AG04449 (cell line): ENCODE measurements around the gene CAV1.

Source experiments
- CTCF ChIA-PET: fragments of 350-600 bp; formaldehyde crosslinking; extraction: SDS; loops from one replicate; lab custom pipeline; 2021; ENCODE audit warnings: antibody characterized with exemption; lab: Yijun Ruan, JAX
- POLR2A ChIA-PET: fragments of 400-600, 350-600 bp; formaldehyde crosslinking; extraction: SDS; loops from one replicate; lab custom pipeline; 2020; ENCODE audit warnings: antibody characterized with exemption, inconsistent platforms; lab: Yijun Ruan, JAX
- DNase-seq: peaks from one replicate; pipeline ENCODE4 v3.0.0-alpha.2; 2010; ENCODE audit warnings: low read depth, low spot score
- H3K4me3 ChIP-seq: 2 replicates; pipeline ENCODE4 v1.5.1; 2011; ENCODE audit warnings: low read depth, mild to moderate bottlenecking, control low read depth, low read length
- CTCF ChIP-seq: IDR thresholded peaks from one replicate; pipeline ENCODE4 v1.5.1; 2011; ENCODE audit warnings: mild to moderate bottlenecking, moderate library complexity, low read length, control low read depth, inconsistent platforms; ENCODE audit not compliant: insufficient read depth; ENCODE audit errors: missing control alignments

The CAV1 gene

GRCh38 chr7:116592041-116592355, 67.2 kb downstream of the CAV1 start:
- ChIA-PET CTCF (interaction anchor here (0.7 to 9.4 kb wide), 70 partner anchors 9 to 457 kb away, joined by 3 to 353 read pairs (median 6); partner anchors contain the start of gene CAV2), POLR2A (interaction anchor here (0.9 to 1.2 kb wide), 3 partner anchors 45 to 80 kb away, joined by 3 to 4 read pairs (median 3); partner anchors contain the start of gene MET)
- TF ChIP-seq CTCF: no peak
- H3K4me3 ChIP-seq: no peak overlapping the region
- no peak for DNase-seq

- no peak for DNase-seq
- ChIA-PET CTCF (interaction anchor here (0.7 to 9.4 kb wide), 58 partner anchors 10 to 458 kb away, joined by 3 to 353 read pairs (median 6); partner anchors contain the start of gene CAV2), POLR2A (interaction anchor here (0.9 to 1.2 kb wide), 3 partner anchors 45 to 79 kb away, joined by 3 to 4 read pairs (median 3); partner anchors contain the start of gene MET)
- TF ChIP-seq CTCF: no peak
- no peak overlapping the region for H3K4me3 ChIP-seq
These were observed 67.6 kb downstream of the CAV1 start for GRCh38 chr7:116592445-116592844.

- POLR2A ChIA-PET: no interaction called here
- CTCF ChIA-PET: interaction anchor here (1.0 to 9.4 kb wide), 22 partner anchors 9 to 422 kb away, joined by 3 to 353 read pairs (median 7); partner anchors contain the start of gene MET
- H3K4me3 ChIP-seq: no peak overlapping the region
- no peak for DNase-seq
- TF ChIP-seq CTCF: no peak
These were observed 68.7 kb downstream of the CAV1 start for GRCh38 chr7:116593359-116594075.

GRCh38 chr7:116595063-116595462, 70.2 kb downstream of the CAV1 start:
- DNase-seq: no peak
- no peak for TF ChIP-seq CTCF

GRCh38 chr7:116597384-116597783, 72.5 kb downstream of the CAV1 start:
- H3K4me3 ChIP-seq: no peak overlapping the region
- no peak for DNase-seq
- CTCF ChIA-PET: interaction anchor here (1.3 to 9.4 kb wide), 4 partner anchors 55 to 338 kb away, joined by 3 to 353 read pairs (median 4); no protein-coding TSS in a partner anchor
- TF ChIP-seq CTCF: no peak
- POLR2A ChIA-PET: no interaction called here

More at GRCh38 chr7:116595063-116595462, 70.2 kb downstream of the CAV1 start:
- ChIA-PET CTCF (interaction anchor here (0.8 to 9.4 kb wide), 13 partner anchors 8 to 462 kb away, joined by 3 to 353 read pairs (median 5); no protein-coding TSS in a partner anchor), POLR2A (no interaction called here)
- no peak overlapping the region for H3K4me3 ChIP-seq

- CTCF ChIA-PET: interaction anchor here (9.4 kb wide), 1 partner anchor 209 kb away, joined by 353 read pairs; no protein-coding TSS in a partner anchor
- POLR2A ChIA-PET: interaction anchor here (0.8 kb wide), 1 partner anchor 209 kb away, joined by 3 read pairs; no protein-coding TSS in a partner anchor
These were observed 73.4 kb downstream of the CAV1 start for GRCh38 chr7:116598278-116598677.

More at GRCh38 chr7:116598278-116598677, 73.4 kb downstream of the CAV1 start:
- DNase-seq: no peak
- peak; percentile 23 for TF ChIP-seq CTCF
- H3K4me3 ChIP-seq: no peak overlapping the region
